GM23338 (cell line): Measurements from ENCODE around the gene RPS6KB1. TPM values are rescaled to one million over a fixed set of nuclear protein-coding genes. Genes with fewer than 3 reads are reported as not detected.
A peak's percentile ranks its signal among the peaks of the same experiment; 100 is the strongest.

Source experiments
- ATAC-seq: fragments of 200-7000 bp; cut with Tn5 transposase; 3 replicates; pipeline ENCODE4 v1.9.1; 2020
- DNase-seq: peaks from one replicate; pipeline ENCODE4 v3.0.0-alpha.2; 2015; ENCODE audit warnings: low spot score
- H2AFZ ChIP-seq: fragments of 200-600 bp; sonication (generic); 2 replicates; pipeline ENCODE4 v1.8.0; 2016; ENCODE audit warnings: antibody characterized with exemption, mild to moderate bottlenecking, moderate library complexity
- H3F3A ChIP-seq: fragments of 200-600 bp; sonication (generic); replicated peaks from 2 replicates; pipeline ENCODE4 v1.8.0; 2017; ENCODE audit warnings: antibody characterized with exemption, mixed run types, low read depth
- H3K27ac ChIP-seq: fragments of 200-600 bp; sonication (generic); 2 replicates; pipeline ENCODE4 v1.6.1; 2016; ENCODE audit warnings: low read depth
- H3K27me3 ChIP-seq: fragments of 200-600 bp; sonication (generic); 2 replicates; pipeline ENCODE4 v1.8.0; 2016; ENCODE audit warnings: mild to moderate bottlenecking, mixed run types, moderate library complexity; ENCODE audit not compliant: insufficient read depth
- H3K36me3 ChIP-seq: fragments of 200-600 bp; sonication (generic); 2 replicates; pipeline ENCODE4 v1.8.0; 2016; ENCODE audit warnings: mild to moderate bottlenecking; ENCODE audit not compliant: insufficient read depth
- H3K4me1 ChIP-seq: fragments of 200-600 bp; sonication (generic); 2 replicates; pipeline ENCODE4 v1.8.0; 2016; ENCODE audit warnings: mild to moderate bottlenecking, moderate library complexity; ENCODE audit not compliant: insufficient read depth
- H3K4me2 ChIP-seq: fragments of 200-600 bp; sonication (generic); 2 replicates; pipeline ENCODE4 v1.7.1; 2017; ENCODE audit warnings: mixed run types
- H3K4me3 ChIP-seq: fragments of 200-600 bp; sonication (generic); 2 replicates; pipeline ENCODE4 v1.6.1; 2016; ENCODE audit warnings: mixed run types
- H3K79me2 ChIP-seq: fragments of 200-600 bp; sonication (generic); replicated peaks from 2 replicates; pipeline ENCODE4 v1.8.0; 2017; ENCODE audit warnings: mild to moderate bottlenecking; ENCODE audit not compliant: insufficient read depth
- H3K9me2 ChIP-seq: fragments of 200-600 bp; sonication (generic); 2 replicates; pipeline ENCODE4 v1.8.0; 2017; ENCODE audit not compliant: insufficient read depth
- H4K20me1 ChIP-seq: fragments of 200-600 bp; sonication (generic); replicated peaks from 2 replicates; pipeline ENCODE4 v1.8.0; 2017; ENCODE audit warnings: mild to moderate bottlenecking; ENCODE audit not compliant: insufficient read depth
- H3K27ac Mint-ChIP-seq: 2 replicates; pipeline ENCODE4 v1.8.0; 2020; ENCODE audit warnings: inconsistent platforms, mild to moderate bottlenecking, moderate library complexity, mixed read lengths
- H3K27me3 Mint-ChIP-seq: 3 replicates; pipeline ENCODE4 v1.8.0; 2022; ENCODE audit warnings: low read depth, mild to moderate bottlenecking, moderate library complexity, mixed read lengths, inconsistent platforms; ENCODE audit not compliant: insufficient read depth, poor library complexity
- H3K36me3 Mint-ChIP-seq: 3 replicates; pipeline ENCODE4 v1.8.0; 2021; ENCODE audit warnings: low read depth, mild to moderate bottlenecking, inconsistent platforms, moderate library complexity, mixed read lengths
- H3K4me1 Mint-ChIP-seq: 3 replicates; pipeline ENCODE4 v1.8.0; 2020; ENCODE audit warnings: mild to moderate bottlenecking, inconsistent platforms, mixed read lengths
- H3K4me3 Mint-ChIP-seq: 3 replicates; pipeline ENCODE4 v1.8.0; 2021; ENCODE audit warnings: moderate library complexity, mild to moderate bottlenecking, inconsistent platforms, mixed read lengths
- H3K9me3 Mint-ChIP-seq: 3 replicates; pipeline ENCODE4 v1.8.0; 2020; ENCODE audit warnings: moderate library complexity, mild to moderate bottlenecking, inconsistent platforms, mixed read lengths
- CREB1 ChIP-seq: fragments of 250-450 bp; sonication (Bioruptor Pico); IDR thresholded peaks from 2 replicates; pipeline ENCODE4 v1.5.0; 2020; ENCODE audit warnings: low read depth, mild to moderate bottlenecking, moderate library complexity
- CTCF ChIP-seq, 2 experiments: fragments of 200-600 bp in 1 of 2; sonication (generic) in 1 of 2; conservative IDR thresholded peaks; 2 replicates each; pipeline versions ENCODE4 v1.5.1 to v1.6.1; 2016 to 2017; ENCODE audit warnings: antibody characterized with exemption in 2 of 2, low read depth in 2 of 2, mild to moderate bottlenecking in 2 of 2, moderate library complexity in 1 of 2
- ETS1 ChIP-seq: IDR thresholded peaks from 2 replicates; pipeline ENCODE4 v1.6.1; 2016; ENCODE audit warnings: antibody characterized with exemption
- EZH2 ChIP-seq: fragments of 200-600 bp; sonication (generic); IDR thresholded peaks from one replicate; pipeline ENCODE4 v1.8.0; 2017; ENCODE audit warnings: antibody characterized with exemption, mild to moderate bottlenecking, low read depth; ENCODE audit not compliant: unreplicated experiment
- JUNB ChIP-seq: IDR thresholded peaks from one replicate; pipeline ENCODE4 v1.6.1; 2016; ENCODE audit warnings: antibody characterized with exemption; ENCODE audit not compliant: unreplicated experiment
- NANOG ChIP-seq: IDR thresholded peaks from 2 replicates; pipeline ENCODE4 v1.6.1; 2016; ENCODE audit warnings: antibody characterized with exemption, borderline replicate concordance
- REST ChIP-seq: IDR thresholded peaks from one replicate; pipeline ENCODE4 v1.6.1; 2018; ENCODE audit warnings: antibody characterized with exemption; ENCODE audit not compliant: unreplicated experiment
- STAT1 ChIP-seq: IDR thresholded peaks from one replicate; pipeline ENCODE4 v1.6.1; 2016; ENCODE audit warnings: antibody characterized with exemption; ENCODE audit not compliant: unreplicated experiment
- ZNF114 ChIP-seq: fragments of 250-450 bp; sonication (Bioruptor Pico); IDR thresholded peaks from 2 replicates; pipeline ENCODE4 v1.5.0; 2020; ENCODE audit warnings: mild to moderate bottlenecking, moderate library complexity
- ZNF331 ChIP-seq: fragments of 250-450 bp; sonication (Bioruptor Pico); IDR thresholded peaks from 2 replicates; pipeline ENCODE4 v1.5.0; 2020; ENCODE audit warnings: low read depth, mild to moderate bottlenecking, moderate library complexity
- polyA plus RNA-seq: library from polyadenylated mRNA; unstranded; fragments of >200 nt; fragmentation: Nextera tagmentation; extraction: Ambion mirVana; gene quantifications from 2 replicates; pipeline ENCODE4 v1.2.1, GENCODE V29; 2016
- total RNA-seq: library from RNA; depleted of rRNA; stranded (reverse); fragments of >200 nt; shearing (Covaris generic); gene quantifications from 2 replicates; pipeline ENCODE4 v1.2.3, GENCODE V29; 2014

The RPS6KB1 gene
- total and polyA plus RNA-seq, 2 experiments from 2014 or later = 19.5 to 21.7 TPM

- Mint-ChIP-seq H3K27ac (no peak overlapping the region), H3K36me3 (peaks cover 34% of the 10 kb centered on the region), H3K27me3 (peaks cover 48% of the 10 kb centered on the region), H3K4me3 (no peak overlapping the region), H3K9me3 (peaks cover 4% of the 10 kb centered on the region; the same call in 2 of the 3 replicates), H3K4me1 (peaks cover 53% of the 10 kb centered on the region)
- Histone ChIP-seq H3K4me2 (no peak overlapping the region), H3K27ac (no peak overlapping the region), H3K79me2 (peaks cover 14% of the 10 kb centered on the region), H3K36me3 (no peaks in the 10 kb centered on the region), H3K9me2 (no peaks in the 10 kb centered on the region), H2AFZ (no peak overlapping the region), H3F3A (no peaks in the 10 kb centered on the region), H3K4me1 (peaks cover 17% of the 10 kb centered on the region), H3K27me3 (no peaks in the 10 kb centered on the region), H4K20me1 (no peaks in the 10 kb centered on the region), H3K4me3 (no peak overlapping the region)
- ATAC-seq (no peak), DNase-seq (no peak)
- TF ChIP-seq ETS1 (no peak), REST (no peak), EZH2 (no peak), ZNF331 (CRISPR knock-in tag) (no peak), JUNB (no peak), CREB1 (no peak), NANOG (no peak), ZNF114 (CRISPR knock-in tag) (no peak)
Observed at GRCh38 chr17:59844884-59845594, 47.9 kb upstream of the RPS6KB1 start.

GRCh38 chr17:59845595-59846393, 47.1 kb upstream of the RPS6KB1 start:
- H3K27ac ChIP-seq = no peak overlapping the region
- no peaks in the 10 kb centered on the region for H3K27me3 ChIP-seq
- ATAC-seq (peak; percentile 12), DNase-seq (peak; percentile 54)
- peak overlapping the region; percentile 27; the same call in 1 of the 2 replicates for H3K4me2 ChIP-seq
- peaks cover 44% of the 10 kb centered on the region for H3K27me3 Mint-ChIP-seq
- H3F3A ChIP-seq = no peaks in the 10 kb centered on the region
- no peak overlapping the region for H2AFZ ChIP-seq
- no peak overlapping the region for H3K4me3 Mint-ChIP-seq
- peaks cover 14% of the 10 kb centered on the region for H3K79me2 ChIP-seq
- H3K9me2 ChIP-seq = no peaks in the 10 kb centered on the region
- peaks cover 52% of the 10 kb centered on the region for H3K4me1 Mint-ChIP-seq
- H3K9me3 Mint-ChIP-seq = peaks cover 4% of the 10 kb centered on the region; the same call in 2 of the 3 replicates
- H3K4me3 ChIP-seq = no peak overlapping the region
- H3K36me3 ChIP-seq = no peaks in the 10 kb centered on the region
- H3K4me1 ChIP-seq = peaks cover 17% of the 10 kb centered on the region
- H3K27ac Mint-ChIP-seq = peak overlapping the region; percentile 75
- peaks cover 26% of the 10 kb centered on the region for H3K36me3 Mint-ChIP-seq
- H4K20me1 ChIP-seq = no peaks in the 10 kb centered on the region
- TF ChIP-seq STAT1 (no peak), REST (no peak), ETS1 (no peak), ZNF331 (CRISPR knock-in tag) (no peak), CTCF (conservative IDR thresholded peaks at IDR 0.05; ENCODE audit: low read depth in 2 of 2) (no peak), CREB1 (no peak), EZH2 (no peak), JUNB (no peak)
